IMR-90 (cell line): ENCODE measurements around the gene PPP3CA. TPM values are rescaled to one million over a fixed set of nuclear protein-coding genes. Genes with fewer than 3 reads are reported as not detected.

Experiments used
- ATAC-seq: fragments of 200-7000 bp; cut with Tn5 transposase; 2 replicates; pipeline ENCODE4 v1.9.1; 2020; ENCODE audit warnings: low read depth, mild to moderate bottlenecking, moderate library complexity
- BruUV-seq: library from RNA; stranded (reverse); fragments of 400-500 nt; replicated peaks from 2 replicates; lab custom pipeline; 2021; lab: Mats Ljungman, UMichigan
- CTCF ChIA-PET: fragments of 300-600 bp; formaldehyde crosslinking; extraction: SDS; loops from one replicate; lab custom pipeline; 2021; ENCODE audit warnings: antibody characterized with exemption; lab: Yijun Ruan, JAX
- POLR2A ChIA-PET: fragments of 300-600 bp; sonication (Branson Sonifier 250); formaldehyde crosslinking; loops from one replicate; lab custom pipeline; 2022; ENCODE audit warnings: antibody characterized with exemption; ENCODE audit not compliant: unreplicated experiment; lab: Charles Lee
- DNase-seq: peaks from one replicate; pipeline ENCODE4 v3.0.0; 2013
- H2AFZ ChIP-seq: replicated peaks from 2 replicates; pipeline ENCODE3; 2013; ENCODE audit warnings: low read length, mild to moderate bottlenecking; ENCODE audit not compliant: poor library complexity
- H2AK5ac ChIP-seq: 2 replicates; pipeline ENCODE4 v1.6.1; 2013; ENCODE audit warnings: low read depth, low read length, inconsistent platforms
- H2AK9ac ChIP-seq: replicated peaks from 2 replicates; pipeline ENCODE3; 2013; ENCODE audit warnings: mild to moderate bottlenecking, low read depth, low read length, moderate library complexity; ENCODE audit not compliant: poor library complexity
- H2BK120ac ChIP-seq: 2 replicates; pipeline ENCODE4 v1.6.1; 2013; ENCODE audit warnings: low read depth, low read length, inconsistent platforms
- H2BK15ac ChIP-seq: 3 replicates; pipeline ENCODE4 v1.6.1; 2013; ENCODE audit warnings: low read depth, low read length, inconsistent platforms
- H2BK20ac ChIP-seq: 2 replicates; pipeline ENCODE4 v1.6.1; 2013; ENCODE audit warnings: low read depth, mild to moderate bottlenecking, inconsistent platforms, low read length, moderate library complexity
- H2BK5ac ChIP-seq: 2 replicates; pipeline ENCODE4 v1.6.1; 2013; ENCODE audit warnings: mild to moderate bottlenecking, low read depth, low read length, inconsistent platforms; ENCODE audit not compliant: poor library complexity, severe bottlenecking
- H3K14ac ChIP-seq: replicated peaks from 2 replicates; pipeline ENCODE4 v1.6.1; 2013; ENCODE audit warnings: low read depth, low read length, inconsistent platforms
- H3K18ac ChIP-seq: 2 replicates; pipeline ENCODE4 v1.6.1; 2013; ENCODE audit warnings: low read depth, low read length, control low read depth
- H3K23ac ChIP-seq: 2 replicates; pipeline ENCODE4 v1.6.1; 2013; ENCODE audit warnings: low read depth, low read length, inconsistent platforms
- H3K27ac ChIP-seq: 2 replicates; pipeline ENCODE4 v1.5.1; 2013; ENCODE audit warnings: mild to moderate bottlenecking, control low read depth, low read length; ENCODE audit not compliant: insufficient read depth
- H3K27me3 ChIP-seq: 2 replicates; pipeline ENCODE4 v1.6.1; 2013; ENCODE audit warnings: low read length; ENCODE audit not compliant: control insufficient read depth, insufficient read depth
- H3K36me3 ChIP-seq: 2 replicates; pipeline ENCODE4 v1.6.1; 2013; ENCODE audit warnings: low read length, mixed read lengths; ENCODE audit not compliant: control insufficient read depth, insufficient read depth
- H3K4ac ChIP-seq: 2 replicates; pipeline ENCODE4 v1.6.1; 2013; ENCODE audit warnings: low read depth, low read length, inconsistent platforms
- H3K4me1 ChIP-seq: 2 replicates; pipeline ENCODE4 v1.6.1; 2013; ENCODE audit warnings: low read length, mixed read lengths; ENCODE audit not compliant: control insufficient read depth, insufficient read depth
- H3K4me2 ChIP-seq: 2 replicates; pipeline ENCODE4 v1.6.1; 2013; ENCODE audit warnings: low read depth, mild to moderate bottlenecking, control low read depth, low read length, moderate library complexity
- H3K4me3 ChIP-seq: 2 replicates; pipeline ENCODE4 v1.5.1; 2013; ENCODE audit warnings: low read depth, mild to moderate bottlenecking, control low read depth, low read length, moderate library complexity; ENCODE audit not compliant: insufficient read depth
- H3K56ac ChIP-seq: 2 replicates; pipeline ENCODE4 v1.6.1; 2013; ENCODE audit warnings: low read length, inconsistent platforms; ENCODE audit not compliant: insufficient read depth; ENCODE audit errors: extremely low read depth
- H3K79me1 ChIP-seq, 2 experiments: 2 replicates each; pipeline ENCODE4 v1.6.1; 2013; ENCODE audit warnings: low read length in 2 of 2, inconsistent platforms in 1 of 2, low read depth in 1 of 2
- H3K9ac ChIP-seq: 2 replicates; pipeline ENCODE4 v1.6.1; 2013; ENCODE audit warnings: low read depth, low read length, control low read depth
- H3K9me1 ChIP-seq: 2 replicates; pipeline ENCODE4 v1.6.1; 2013; ENCODE audit warnings: low read length, inconsistent platforms; ENCODE audit not compliant: insufficient read depth
- H3K9me3 ChIP-seq: 2 replicates; pipeline ENCODE4 v1.6.1; 2013; ENCODE audit warnings: low read length; ENCODE audit not compliant: control insufficient read depth, insufficient read depth
- H4K20me1 ChIP-seq: 2 replicates; pipeline ENCODE4 v1.6.1; 2013; ENCODE audit warnings: low read length, inconsistent platforms; ENCODE audit not compliant: insufficient read depth
- H4K5ac ChIP-seq: 2 replicates; pipeline ENCODE4 v1.6.1; 2013; ENCODE audit warnings: mild to moderate bottlenecking, low read depth, low read length, control low read depth
- H4K8ac ChIP-seq, 2 experiments: 2 replicates each; pipeline ENCODE4 v1.6.1; 2013; ENCODE audit warnings: low read depth in 2 of 2, low read length in 2 of 2, control low read depth in 1 of 2, inconsistent platforms in 1 of 2
- H4K91ac ChIP-seq: 2 replicates; pipeline ENCODE4 v1.6.1; 2013; ENCODE audit warnings: low read depth, low read length, inconsistent platforms; ENCODE audit not compliant: insufficient read depth
- CHD1 ChIP-seq: IDR thresholded peaks from 2 replicates; pipeline ENCODE4 v1.6.1; 2012; ENCODE audit warnings: low read depth, low read length, improper control_type of control experiment
- FOS ChIP-seq: fragments of 150-350 bp; IDR thresholded peaks from 2 replicates; pipeline ENCODE4 v1.6.1; 2016; ENCODE audit warnings: low read depth, low read length
- MAZ ChIP-seq: IDR thresholded peaks from 2 replicates; pipeline ENCODE4 v1.6.1; 2012; ENCODE audit warnings: low read depth, mild to moderate bottlenecking, low read length, improper control_type of control experiment, moderate library complexity, borderline replicate concordance
- MXI1 ChIP-seq: IDR thresholded peaks from 2 replicates; pipeline ENCODE4 v1.6.1; 2012; ENCODE audit warnings: low read depth, mild to moderate bottlenecking, low read length, moderate library complexity, borderline replicate concordance
- RAD21 ChIP-seq: IDR thresholded peaks from 2 replicates; pipeline ENCODE4 v1.6.1; 2012; ENCODE audit warnings: low read length, improper control_type of control experiment
- SMC3 ChIP-seq: fragments of 150-350 bp; IDR thresholded peaks from 2 replicates; pipeline ENCODE4 v1.6.1; 2016; ENCODE audit warnings: low read depth, mild to moderate bottlenecking, antibody characterized with exemption, low read length, moderate library complexity
- WGBS, 2 experiments: methylation state at CpG; one replicate each; pipeline versions ENCODE4 v1.1.5 to v1.1.7; 2013; ENCODE audit warnings: missing lambda C conversion rate in 2 of 2; ENCODE audit not compliant: insufficient read length in 1 of 2; ENCODE audit errors: extremely low coverage in 2 of 2; 5-methylcytosine and 5-hydroxymethylcytosine counted together
- dilution Hi-C: fragments of 300-500 bp; cut with HindIII; formaldehyde crosslinking; loops from one replicate; pipeline ENCODE4 v1.14.3; 2018; ENCODE audit warnings: low sequenced_read_pairs; ENCODE audit not compliant: unreplicated experiment
- in situ Hi-C: fragments of 300-500 bp; cut with MboI; formaldehyde crosslinking; loops from 3 replicates; pipeline ENCODE4 v1.14.3; 2019; ENCODE audit warnings: low sequenced_read_pairs, inconsistent platforms, mixed read lengths
- intact Hi-C: fragments of 100-400 bp; cut with micrococcal nuclease; formaldehyde crosslinking; loops from 2 replicates; pipeline ENCODE4 v1.10.0; 2022
- polyA plus RNA-seq, 3 experiments: library from polyadenylated mRNA; depleted of rRNA; stranded (reverse); fragments of >200 nt; gene quantifications; 2 replicates each; pipeline ENCODE4 v1.2.3, GENCODE V29; 2012; ENCODE audit warnings: low replicate concordance in 1 of 3
- total RNA-seq: library from RNA; depleted of rRNA; stranded (reverse); fragments of >200 nt; gene quantifications from 2 replicates; pipeline ENCODE4 v1.2.3, GENCODE V29; 2012
- TF ChIP-seq, protein P1 (sequence below): conservative IDR thresholded peaks from 2 replicates; pipeline ENCODE4 v1.5.1; 2012; ENCODE audit warnings: mild to moderate bottlenecking, low read depth, low read length, improper control_type of control experiment
- TF ChIP-seq, protein P2 (sequence below): fragments of 150-350 bp; IDR thresholded peaks from 2 replicates; pipeline ENCODE4 v1.6.1; 2016; ENCODE audit warnings: low read depth, mild to moderate bottlenecking, low read length, moderate library complexity, borderline replicate concordance

Gene PPP3CA
- total and polyA plus RNA-seq, 2 of the 4 experiments (the other 2 are of a cell fraction), result 14.5 to 48.6 TPM

DNA sequence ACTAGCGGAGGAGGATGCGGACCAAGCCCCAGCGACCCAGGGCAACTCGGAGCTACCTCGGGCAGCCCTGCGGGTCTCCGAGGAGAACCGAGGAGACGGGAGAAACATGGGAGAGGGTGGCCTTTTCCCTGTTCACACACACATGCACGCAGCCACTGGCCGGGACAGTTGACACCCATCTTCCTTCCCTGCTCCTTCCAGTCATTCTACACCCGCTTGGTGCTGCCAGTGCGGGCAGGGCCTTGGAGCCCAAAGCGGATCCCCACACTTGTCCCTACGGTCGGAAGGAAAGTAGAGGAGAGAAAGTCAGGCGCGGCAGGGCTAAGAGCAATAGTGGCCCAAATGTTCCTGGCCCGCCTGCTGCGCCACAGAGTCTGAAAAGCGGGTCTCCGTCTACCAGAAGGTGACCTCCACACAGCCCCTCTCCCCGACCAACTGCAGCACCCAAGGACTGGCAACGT lies 1.1 kb upstream of the PPP3CA start:
- H2BK20ac ChIP-seq, result no peak overlapping the region; the same call in 1 of the 2 replicates
- H3K4me1 ChIP-seq, result peaks cover 8% of the 10 kb centered on the region
- H3K23ac ChIP-seq, result peak overlapping the region; percentile 99
- DNase-seq, result peak; percentile 17
- peak overlapping the region; percentile 11 to 86; a peak in 3 of 4 replicates for H4K8ac ChIP-seq
- peak overlapping the region; percentile 95 for H3K27ac ChIP-seq
- WGBS, 2 experiments, result 5% methylated on average over 4 of the region's 24 CpGs; no CpG with 5 or more reads in 1 of the 2 experiments
- peak overlapping the region; percentile 43; the same call in 1 of the 2 replicates for H3K18ac ChIP-seq
- H4K91ac ChIP-seq, result peak overlapping the region; percentile 47
- H2AFZ ChIP-seq, result peak overlapping the region; percentile 98
- no peaks in the 10 kb centered on the region for H3K27me3 ChIP-seq
- peaks cover 11% of the 10 kb centered on the region; the same call in 1 of the 2 replicates for H3K9me1 ChIP-seq
- H3K14ac ChIP-seq, result peak overlapping the region; percentile 92
- CTCF ChIA-PET, result interaction anchor here (0.6 to 1.0 kb wide), 3 partner anchors 9 to 145 kb away, joined by 3 read pairs; no protein-coding TSS in a partner anchor
- in situ Hi-C loops, result no loop called here
- TF ChIP-seq SMC3 (no peak), MAZ (no peak), CHD1 (no peak), RAD21 (no peak), MXI1 (no peak), FOS (no peak)
- TF ChIP-seq, protein P1, sequence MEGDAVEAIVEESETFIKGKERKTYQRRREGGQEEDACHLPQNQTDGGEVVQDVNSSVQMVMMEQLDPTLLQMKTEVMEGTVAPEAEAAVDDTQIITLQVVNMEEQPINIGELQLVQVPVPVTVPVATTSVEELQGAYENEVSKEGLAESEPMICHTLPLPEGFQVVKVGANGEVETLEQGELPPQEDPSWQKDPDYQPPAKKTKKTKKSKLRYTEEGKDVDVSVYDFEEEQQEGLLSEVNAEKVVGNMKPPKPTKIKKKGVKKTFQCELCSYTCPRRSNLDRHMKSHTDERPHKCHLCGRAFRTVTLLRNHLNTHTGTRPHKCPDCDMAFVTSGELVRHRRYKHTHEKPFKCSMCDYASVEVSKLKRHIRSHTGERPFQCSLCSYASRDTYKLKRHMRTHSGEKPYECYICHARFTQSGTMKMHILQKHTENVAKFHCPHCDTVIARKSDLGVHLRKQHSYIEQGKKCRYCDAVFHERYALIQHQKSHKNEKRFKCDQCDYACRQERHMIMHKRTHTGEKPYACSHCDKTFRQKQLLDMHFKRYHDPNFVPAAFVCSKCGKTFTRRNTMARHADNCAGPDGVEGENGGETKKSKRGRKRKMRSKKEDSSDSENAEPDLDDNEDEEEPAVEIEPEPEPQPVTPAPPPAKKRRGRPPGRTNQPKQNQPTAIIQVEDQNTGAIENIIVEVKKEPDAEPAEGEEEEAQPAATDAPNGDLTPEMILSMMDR, result no peak
- TF ChIP-seq, protein P2, sequence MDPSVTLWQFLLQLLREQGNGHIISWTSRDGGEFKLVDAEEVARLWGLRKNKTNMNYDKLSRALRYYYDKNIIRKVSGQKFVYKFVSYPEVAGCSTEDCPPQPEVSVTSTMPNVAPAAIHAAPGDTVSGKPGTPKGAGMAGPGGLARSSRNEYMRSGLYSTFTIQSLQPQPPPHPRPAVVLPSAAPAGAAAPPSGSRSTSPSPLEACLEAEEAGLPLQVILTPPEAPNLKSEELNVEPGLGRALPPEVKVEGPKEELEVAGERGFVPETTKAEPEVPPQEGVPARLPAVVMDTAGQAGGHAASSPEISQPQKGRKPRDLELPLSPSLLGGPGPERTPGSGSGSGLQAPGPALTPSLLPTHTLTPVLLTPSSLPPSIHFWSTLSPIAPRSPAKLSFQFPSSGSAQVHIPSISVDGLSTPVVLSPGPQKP, result no peak
- intact Hi-C loops, result loop anchor here (2.0 to 10.0 kb wide), 4 partner anchors 180 to 1354 kb away; no protein-coding TSS in a partner anchor
- peak overlapping the region; percentile 85 for H3K4me3 ChIP-seq
- peak overlapping the region; percentile 91 for H2BK120ac ChIP-seq
- H3K56ac ChIP-seq, result peak overlapping the region; percentile 87
- H3K9ac ChIP-seq, result peak overlapping the region; percentile 83
- peaks cover 3 to 34% of the 10 kb centered on the region in 2 experiments; a peak in 3 of 4 replicates for H3K79me1 ChIP-seq
- no peaks in the 10 kb centered on the region for H3K36me3 ChIP-seq
- H2BK5ac ChIP-seq, result peak overlapping the region; percentile 91
- dilution Hi-C loops, result no loop called here
- peak overlapping the region; percentile 34 for H4K5ac ChIP-seq
- H4K20me1 ChIP-seq, result peaks cover 13% of the 10 kb centered on the region
- POLR2A ChIA-PET, result interaction anchor here (1.4 kb wide), 1 partner anchor 18 kb away, joined by 5 read pairs; no protein-coding TSS in a partner anchor
- H2BK15ac ChIP-seq, result peak overlapping the region; percentile 22; the same call in 2 of the 3 replicates
- peak overlapping the region; percentile 1; the same call in 1 of the 2 replicates for H2AK5ac ChIP-seq
- no TSS peak for BruUV-seq
- H3K4ac ChIP-seq, result peak overlapping the region; percentile 88
- peak overlapping the region; percentile 98 for H2AK9ac ChIP-seq
- peak overlapping the region; percentile 85 for H3K4me2 ChIP-seq
- no peaks in the 10 kb centered on the region for H3K9me3 ChIP-seq
- ATAC-seq, result no peak; the same call in none of the 2 replicates
